BLaER1 (cell line): ENCODE measurements around the gene COMT.

ENCODE experiments used
- H3K27ac ChIP-seq: shearing (Covaris generic); formaldehyde crosslinking; 2 replicates; pipeline ENCODE4 v1.8.1; 2022
- H3K27me3 ChIP-seq: shearing (Covaris generic); formaldehyde crosslinking; 2 replicates; pipeline ENCODE4 v1.8.1; 2022
- H3K36me3 ChIP-seq: shearing (Covaris generic); formaldehyde crosslinking; 2 replicates; pipeline ENCODE4 v1.8.1; 2022
- H3K4me1 ChIP-seq: shearing (Covaris generic); formaldehyde crosslinking; 2 replicates; pipeline ENCODE4 v1.8.1; 2022
- H3K4me2 ChIP-seq: shearing (Covaris generic); formaldehyde crosslinking; 2 replicates; pipeline ENCODE4 v1.8.1; 2022
- H3K4me3 ChIP-seq: shearing (Covaris generic); formaldehyde crosslinking; 2 replicates; pipeline ENCODE4 v1.8.1; 2022
- H3K9ac ChIP-seq: shearing (Covaris generic); formaldehyde crosslinking; 2 replicates; pipeline ENCODE4 v1.8.1; 2022
- H3K9me3 ChIP-seq: shearing (Covaris generic); formaldehyde crosslinking; 2 replicates; pipeline ENCODE4 v1.8.1; 2022
- H4K20me1 ChIP-seq: shearing (Covaris generic); formaldehyde crosslinking; 2 replicates; pipeline ENCODE4 v1.8.1; 2022
- Cebpa-rat ChIP-seq: shearing (Covaris generic); IDR thresholded peaks from 2 replicates; pipeline ENCODE4 v1.8.1; 2022

COMT gene

DNA sequence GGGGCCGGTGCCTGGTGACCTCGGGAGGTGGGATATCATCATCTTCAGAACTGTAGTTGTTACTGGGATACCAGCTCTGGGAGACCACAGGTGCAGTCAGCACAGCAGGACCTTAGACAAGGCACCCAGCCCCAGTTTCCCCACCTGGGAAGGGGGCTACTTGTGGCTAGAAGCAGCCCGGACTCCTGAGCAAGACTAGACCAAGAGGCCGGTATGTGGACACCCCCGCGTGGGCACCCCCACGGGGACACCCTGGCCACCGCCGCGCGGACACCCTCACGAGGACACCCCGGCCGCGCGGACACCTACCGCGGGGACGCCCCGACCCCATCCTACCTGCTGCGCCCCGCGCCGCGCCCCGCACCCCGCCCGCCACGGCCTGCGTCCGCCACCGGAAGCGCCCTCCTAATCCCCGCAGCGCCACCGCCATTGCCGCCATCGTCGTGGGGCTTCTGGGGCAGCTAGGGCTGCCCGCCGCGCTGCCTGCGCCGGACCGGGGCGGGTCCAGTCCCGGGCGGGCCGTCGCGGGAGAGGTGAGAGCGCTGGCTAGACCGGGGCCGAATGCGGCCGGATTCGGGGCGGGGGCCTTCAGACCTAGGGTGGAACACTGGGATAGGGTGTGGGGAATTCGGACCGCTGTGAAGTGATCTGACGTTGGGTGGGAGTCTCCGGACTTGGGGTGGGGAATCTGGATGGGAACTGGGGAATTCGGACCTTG is at the start of gene COMT, which contains the start of gene TXNRD2:
Gene COMT (plus strand): TSS at position 408 of the 718 bp plus-strand sequence. CDS start 20,755 bp downstream, outside the sequence.
Gene TXNRD2 (minus strand): TSS at position 454 of the 718 bp plus-strand sequence. CDS start 15 bp downstream, at position 439.
- no peak for TF ChIP-seq Cebpa-rat
- H3K9ac ChIP-seq = peak within 1 kb of the TSS; percentile 95
- H3K9me3 ChIP-seq = peaks cover 20% of the 10 kb centered on the region
- H3K36me3 ChIP-seq = peaks cover 28% of the 10 kb centered on the region
- H3K4me1 ChIP-seq = peaks cover 63% of the 10 kb centered on the region
- H3K4me2 ChIP-seq = peak within 1 kb of the TSS; percentile 98
- no peaks in the 10 kb centered on the region for H4K20me1 ChIP-seq
- H3K27me3 ChIP-seq = no peaks in the 10 kb centered on the region
- peak within 1 kb of the TSS; percentile 99 for H3K27ac ChIP-seq
- H3K4me3 ChIP-seq = peak within 1 kb of the TSS; percentile 82

DNA sequence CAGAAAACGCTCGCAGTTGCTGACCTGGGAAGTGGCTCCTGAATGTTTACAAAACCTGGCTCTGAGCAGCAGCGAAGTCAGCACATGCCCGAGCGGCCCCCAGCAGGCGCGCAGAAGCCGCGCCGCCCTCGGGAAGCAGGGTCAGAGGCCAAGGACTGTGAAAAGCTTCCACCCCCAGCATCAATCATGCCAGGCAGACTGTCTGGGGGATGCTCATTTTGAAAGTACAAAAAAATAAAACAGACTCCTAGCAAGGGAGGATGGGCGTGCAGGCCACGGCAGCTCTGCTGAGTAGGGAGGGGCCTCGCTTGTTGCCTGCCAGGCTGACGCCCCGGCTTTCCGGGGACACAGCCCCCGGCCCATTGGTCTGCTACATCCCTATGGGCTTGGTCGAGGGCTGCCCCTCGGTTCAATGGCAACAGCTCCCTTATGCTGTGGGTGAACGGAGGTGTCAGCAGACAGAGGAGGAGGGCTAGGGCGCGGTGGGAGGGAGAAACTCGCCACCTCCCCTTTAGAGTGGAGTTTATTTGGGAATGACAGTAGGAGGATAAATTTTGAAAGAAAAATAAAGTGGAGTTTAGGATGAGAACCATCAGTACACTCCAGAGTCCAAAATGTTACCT is 49.2 kb upstream of the COMT start:
- Histone ChIP-seq H3K27me3 (no peaks in the 10 kb centered on the region), H3K36me3 (peaks cover 28% of the 10 kb centered on the region; the same call in 1 of the 2 replicates), H3K4me2 (peak overlapping the region; percentile 87), H3K4me3 (peak overlapping the region; percentile 32), H3K27ac (peak overlapping the region; percentile 95), H4K20me1 (no peaks in the 10 kb centered on the region), H3K4me1 (peaks cover 96% of the 10 kb centered on the region), H3K9me3 (no peaks in the 10 kb centered on the region), H3K9ac (peak overlapping the region; percentile 78)
- TF ChIP-seq Cebpa-rat = no peak

DNA sequence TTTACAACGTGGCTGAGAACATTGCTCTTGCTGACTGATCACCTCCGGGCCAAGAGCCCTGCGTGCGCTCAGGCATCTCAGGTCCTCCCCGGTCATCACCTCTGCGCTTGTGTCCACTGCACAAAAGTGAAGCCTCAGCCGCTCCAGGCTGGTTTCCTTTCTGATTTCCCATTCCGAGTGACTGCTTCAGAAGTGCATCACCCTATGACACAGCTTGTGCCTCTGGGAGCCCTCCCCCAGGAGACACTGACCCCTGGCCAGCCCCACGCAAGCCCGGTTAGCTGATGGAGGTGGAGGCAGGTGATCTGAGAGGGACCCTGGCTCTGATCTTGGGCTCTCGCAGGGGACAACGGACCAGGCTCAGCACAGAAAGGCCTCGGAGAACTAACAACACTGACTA is 48.6 kb upstream of the COMT start:
- no peaks in the 10 kb centered on the region for H3K9me3 ChIP-seq
- no peak overlapping the region for H3K4me3 ChIP-seq
- H3K9ac ChIP-seq = peak overlapping the region; percentile 78
- peak overlapping the region; percentile 95 for H3K27ac ChIP-seq
- no peaks in the 10 kb centered on the region for H4K20me1 ChIP-seq
- no peaks in the 10 kb centered on the region for H3K27me3 ChIP-seq
- H3K4me1 ChIP-seq = peaks cover 96% of the 10 kb centered on the region
- H3K4me2 ChIP-seq = peak overlapping the region; percentile 87
- TF ChIP-seq Cebpa-rat = no peak
- peaks cover 34% of the 10 kb centered on the region; the same call in 1 of the 2 replicates for H3K36me3 ChIP-seq

DNA sequence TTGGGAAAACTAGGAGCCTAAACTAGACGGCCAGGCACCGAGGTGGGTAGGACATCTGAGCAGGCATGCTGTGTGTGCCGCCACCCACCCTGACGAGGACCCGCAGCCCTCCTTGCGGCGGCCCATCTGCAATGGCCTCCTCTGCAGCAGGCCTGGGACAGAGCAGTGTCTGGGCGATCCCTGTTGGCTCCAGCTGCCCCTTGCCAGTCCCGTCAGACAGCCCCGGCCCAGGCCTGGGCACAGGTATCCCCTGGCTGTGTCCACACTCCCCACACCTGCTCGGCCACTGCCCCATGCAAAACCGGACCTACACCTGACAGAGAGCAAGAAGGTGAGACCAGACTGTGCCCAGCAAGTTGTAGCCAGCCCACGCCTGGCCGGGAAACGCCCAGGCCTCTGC is 48.2 kb upstream of the COMT start:
- peak overlapping the region; percentile 87 for H3K4me2 ChIP-seq
- no peaks in the 10 kb centered on the region for H3K27me3 ChIP-seq
- H3K9me3 ChIP-seq = no peaks in the 10 kb centered on the region
- TF ChIP-seq Cebpa-rat = no peak
- no peaks in the 10 kb centered on the region for H4K20me1 ChIP-seq
- H3K9ac ChIP-seq = peak overlapping the region; percentile 78
- peaks cover 37% of the 10 kb centered on the region; the same call in 1 of the 2 replicates for H3K36me3 ChIP-seq
- H3K27ac ChIP-seq = peak overlapping the region; percentile 95
- H3K4me3 ChIP-seq = no peak overlapping the region
- peaks cover 94% of the 10 kb centered on the region for H3K4me1 ChIP-seq

DNA sequence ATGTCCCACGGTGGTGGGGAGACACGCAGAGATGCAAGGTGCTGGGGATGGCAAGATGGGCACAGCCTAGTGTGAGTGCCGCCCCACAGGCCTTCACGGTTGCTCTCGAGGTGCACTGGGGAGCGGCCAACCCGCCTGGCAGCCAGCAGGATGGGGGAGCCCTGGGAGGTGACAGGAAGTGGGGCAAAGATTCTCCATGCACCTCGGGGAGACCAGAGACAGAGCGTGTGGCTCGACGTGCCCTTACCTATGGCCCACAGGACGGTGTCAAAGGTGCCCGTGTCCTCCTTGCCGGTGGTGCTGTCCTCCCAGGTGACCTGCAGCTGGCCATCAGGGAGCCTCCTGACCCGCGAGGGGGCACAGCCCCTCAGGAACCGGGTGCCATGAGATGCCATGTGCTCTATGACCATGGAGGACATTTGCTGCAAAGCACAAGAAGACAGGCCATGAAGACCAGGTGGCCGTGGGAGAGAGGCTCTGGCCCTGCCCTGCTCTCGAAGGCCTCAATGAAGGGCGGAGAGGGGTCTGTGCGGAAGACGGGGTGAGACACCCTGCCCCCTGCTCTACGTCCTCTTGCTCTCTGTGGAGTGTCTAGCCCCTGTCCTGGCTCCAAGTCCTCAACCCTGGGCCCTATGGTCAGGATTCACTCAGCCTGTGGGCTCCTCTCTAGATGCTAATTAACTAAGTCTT is 46.3 kb upstream of the COMT start:
- Histone ChIP-seq H3K4me2 (no peak overlapping the region; the same call in 1 of the 2 replicates), H4K20me1 (no peaks in the 10 kb centered on the region), H3K27me3 (no peaks in the 10 kb centered on the region), H3K9ac (no peak overlapping the region), H3K4me1 (peaks cover 95% of the 10 kb centered on the region), H3K4me3 (no peak overlapping the region), H3K36me3 (peaks cover 41% of the 10 kb centered on the region; the same call in 1 of the 2 replicates), H3K27ac (peak overlapping the region; percentile 35; the same call in 1 of the 2 replicates), H3K9me3 (no peaks in the 10 kb centered on the region)
- TF ChIP-seq Cebpa-rat = no peak

DNA sequence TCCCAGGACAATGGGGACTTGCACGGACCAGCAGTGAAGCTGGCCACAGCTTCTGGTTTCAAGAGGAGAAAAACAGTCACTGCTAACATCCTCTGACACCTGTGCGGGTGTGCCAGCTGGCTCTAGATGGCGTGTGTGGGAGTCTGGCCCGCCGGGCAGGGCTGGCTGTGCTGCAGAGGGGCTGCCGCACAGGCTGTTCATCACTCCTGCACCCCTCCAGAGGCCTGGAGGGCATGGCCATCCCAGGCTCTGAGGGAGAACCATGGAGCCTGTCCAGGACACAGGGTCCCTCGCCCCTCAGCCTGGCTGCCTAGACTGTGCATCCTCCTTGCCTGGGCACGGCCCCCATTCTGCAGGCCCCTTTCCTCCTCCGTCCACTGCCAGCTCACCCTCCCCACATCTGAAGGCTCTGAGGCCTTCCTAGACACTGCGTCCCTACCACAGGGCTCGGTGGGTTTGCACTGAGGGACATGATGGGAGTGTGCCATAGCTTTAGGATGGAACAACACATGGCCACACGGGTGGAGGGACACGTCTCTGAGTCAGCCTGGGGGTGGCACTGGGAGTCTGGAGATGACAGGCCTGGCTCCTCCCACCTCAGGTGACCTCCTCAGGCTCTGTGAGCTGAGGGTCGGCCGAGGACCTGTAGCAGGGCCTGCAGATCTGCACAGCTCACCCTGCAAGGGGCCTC is 44.8 kb upstream of the COMT start:
- Histone ChIP-seq H3K27ac (peak overlapping the region; percentile 60), H3K27me3 (no peaks in the 10 kb centered on the region), H4K20me1 (no peaks in the 10 kb centered on the region), H3K9me3 (no peaks in the 10 kb centered on the region), H3K4me2 (peak overlapping the region; percentile 62), H3K36me3 (peaks cover 41% of the 10 kb centered on the region; the same call in 1 of the 2 replicates), H3K4me1 (peaks cover 94% of the 10 kb centered on the region), H3K4me3 (no peak overlapping the region), H3K9ac (peak overlapping the region; percentile 51)
- no peak for TF ChIP-seq Cebpa-rat

DNA sequence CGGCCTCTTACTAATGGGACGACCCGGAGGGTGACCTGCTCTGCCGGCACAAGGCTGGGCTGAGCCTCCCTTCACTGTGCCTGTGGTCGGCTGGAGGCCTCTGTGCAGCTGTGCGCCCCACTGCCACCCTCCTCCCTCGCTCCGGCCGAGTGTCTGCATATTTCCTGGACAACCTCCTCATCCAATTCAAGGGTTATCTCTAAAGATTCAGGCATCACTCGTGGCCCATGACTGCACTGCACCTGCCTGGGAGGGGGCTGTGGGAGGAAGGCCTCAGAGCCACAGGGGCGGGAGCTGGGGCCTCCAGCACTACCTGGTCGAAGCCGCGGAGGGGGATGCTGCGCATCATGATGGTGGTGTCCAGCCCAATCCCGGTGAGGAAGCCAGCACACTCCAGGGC is 43.8 kb upstream of the COMT start:
- H3K36me3 ChIP-seq = peaks cover 41% of the 10 kb centered on the region; the same call in 1 of the 2 replicates
- no peak overlapping the region for H3K4me3 ChIP-seq
- H3K4me2 ChIP-seq = peak overlapping the region; percentile 62; the same call in 1 of the 2 replicates
- H3K4me1 ChIP-seq = peaks cover 94% of the 10 kb centered on the region
- H3K9me3 ChIP-seq = no peaks in the 10 kb centered on the region
- H4K20me1 ChIP-seq = no peaks in the 10 kb centered on the region
- no peaks in the 10 kb centered on the region for H3K27me3 ChIP-seq
- peak overlapping the region; percentile 29; the same call in 1 of the 2 replicates for H3K9ac ChIP-seq
- 0 out of 2 replicates have a peak overlapping the region, but pooled peaks have one; percentile 60 for H3K27ac ChIP-seq
- no peak for TF ChIP-seq Cebpa-rat

DNA sequence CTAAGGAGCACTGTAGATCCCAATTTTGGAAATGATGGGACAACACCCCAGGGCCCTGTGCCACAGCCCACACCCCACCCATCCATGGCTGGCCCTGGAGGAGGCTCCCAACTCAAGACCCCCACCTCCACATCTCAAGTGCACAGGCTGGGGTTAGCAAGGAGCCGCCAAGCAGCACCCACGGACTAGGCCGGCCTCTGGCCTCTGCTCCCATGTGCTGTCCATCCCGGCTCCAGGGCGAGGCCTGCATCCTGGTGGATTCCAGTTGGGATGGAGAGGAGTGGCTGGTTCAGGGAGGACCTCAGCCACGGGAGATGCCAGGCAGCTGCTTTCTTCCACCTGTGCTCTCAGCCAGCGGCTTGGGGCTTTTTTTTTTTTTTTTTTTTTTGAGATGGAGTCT is 43.4 kb upstream of the COMT start:
- H3K9ac ChIP-seq = no peak overlapping the region
- TF ChIP-seq Cebpa-rat = no peak
- no peak overlapping the region for H3K4me3 ChIP-seq

More for the DNA sequence above, 43.4 kb upstream of the COMT start:
- H3K27me3 ChIP-seq = no peaks in the 10 kb centered on the region
- H3K27ac ChIP-seq = 0 out of 2 replicates have a peak overlapping the region, but pooled peaks have one; percentile 60
- no peaks in the 10 kb centered on the region for H3K9me3 ChIP-seq
- H4K20me1 ChIP-seq = no peaks in the 10 kb centered on the region
- H3K36me3 ChIP-seq = peaks cover 41% of the 10 kb centered on the region; the same call in 1 of the 2 replicates
- no peak overlapping the region for H3K4me2 ChIP-seq
- peaks cover 94% of the 10 kb centered on the region for H3K4me1 ChIP-seq
